ENCODE results near the gene ARHGEF16.

Gene ARHGEF16

GRCh38 chr1:3459051-3459908, 4.8 kb downstream of the ARHGEF16 start:
- ChIA-PET POLR2A (no interaction called here), CTCF (interaction anchor here (0.9 to 1.6 kb wide), 4 partner anchors 9 to 25 kb away, joined by 3 to 5 read pairs (median 4); no protein-coding TSS in a partner anchor)
- TF ChIP-seq CTCF (IDR thresholded peaks at IDR 0.05; ENCODE audit: insufficient read depth, low read length, missing control alignments): no peak
- no peak overlapping the region for H3K4me3 ChIP-seq (ENCODE audit: low read depth, low read length)
- no peak for DNase-seq (ENCODE audit: low read depth, low spot score)

- POLR2A ChIA-PET: no interaction called here
- no peak for DNase-seq (ENCODE audit: low read depth, low spot score)
- no peak for TF ChIP-seq CTCF (IDR thresholded peaks at IDR 0.05; ENCODE audit: insufficient read depth, low read length, missing control alignments)
- H3K4me3 ChIP-seq (ENCODE audit: low read depth, low read length): no peak overlapping the region
- CTCF ChIA-PET: interaction anchor here (0.9 to 1.6 kb wide), 3 partner anchors 11 to 24 kb away, joined by 3 to 5 read pairs (median 4); no protein-coding TSS in a partner anchor
Observed at GRCh38 chr1:3459940-3460671, 5.6 kb downstream of the ARHGEF16 start.

- no peak for TF ChIP-seq CTCF (IDR thresholded peaks at IDR 0.05; ENCODE audit: insufficient read depth, low read length, missing control alignments)
- H3K4me3 ChIP-seq (ENCODE audit: low read depth, low read length): no peak overlapping the region
- POLR2A ChIA-PET: no interaction called here
- DNase-seq (ENCODE audit: low read depth, low spot score): no peak
- CTCF ChIA-PET: interaction anchor here (1.0 to 4.3 kb wide), 2 partner anchors 8 to 25 kb away, joined by 3 to 37 read pairs; no protein-coding TSS in a partner anchor
Observed at GRCh38 chr1:3460672-3461131, 6.2 kb downstream of the ARHGEF16 start.

- no peak for TF ChIP-seq CTCF (IDR thresholded peaks at IDR 0.05; ENCODE audit: insufficient read depth, low read length, missing control alignments)
- H3K4me3 ChIP-seq (ENCODE audit: low read depth, low read length): no peak overlapping the region
- ChIA-PET POLR2A (no interaction called here), CTCF (interaction anchor here (1.0 to 4.3 kb wide), 4 partner anchors 9 to 103 kb away, joined by 3 to 37 read pairs (median 6); no protein-coding TSS in a partner anchor)
- no peak for DNase-seq (ENCODE audit: low read depth, low spot score)
Observed at GRCh38 chr1:3461238-3461933, 6.9 kb downstream of the ARHGEF16 start.

- no peak for TF ChIP-seq CTCF (IDR thresholded peaks at IDR 0.05; ENCODE audit: insufficient read depth, low read length, missing control alignments)
- POLR2A ChIA-PET: no interaction called here
- DNase-seq (ENCODE audit: low read depth, low spot score): no peak
- H3K4me3 ChIP-seq (ENCODE audit: low read depth, low read length): no peak overlapping the region
- CTCF ChIA-PET: interaction anchor here (1.0 to 4.3 kb wide), 4 partner anchors 9 to 103 kb away, joined by 3 to 37 read pairs (median 6); no protein-coding TSS in a partner anchor
Observed at GRCh38 chr1:3461934-3462275, 7.4 kb downstream of the ARHGEF16 start.
